ENCODE measurements around the gene SNCG.

DNA sequence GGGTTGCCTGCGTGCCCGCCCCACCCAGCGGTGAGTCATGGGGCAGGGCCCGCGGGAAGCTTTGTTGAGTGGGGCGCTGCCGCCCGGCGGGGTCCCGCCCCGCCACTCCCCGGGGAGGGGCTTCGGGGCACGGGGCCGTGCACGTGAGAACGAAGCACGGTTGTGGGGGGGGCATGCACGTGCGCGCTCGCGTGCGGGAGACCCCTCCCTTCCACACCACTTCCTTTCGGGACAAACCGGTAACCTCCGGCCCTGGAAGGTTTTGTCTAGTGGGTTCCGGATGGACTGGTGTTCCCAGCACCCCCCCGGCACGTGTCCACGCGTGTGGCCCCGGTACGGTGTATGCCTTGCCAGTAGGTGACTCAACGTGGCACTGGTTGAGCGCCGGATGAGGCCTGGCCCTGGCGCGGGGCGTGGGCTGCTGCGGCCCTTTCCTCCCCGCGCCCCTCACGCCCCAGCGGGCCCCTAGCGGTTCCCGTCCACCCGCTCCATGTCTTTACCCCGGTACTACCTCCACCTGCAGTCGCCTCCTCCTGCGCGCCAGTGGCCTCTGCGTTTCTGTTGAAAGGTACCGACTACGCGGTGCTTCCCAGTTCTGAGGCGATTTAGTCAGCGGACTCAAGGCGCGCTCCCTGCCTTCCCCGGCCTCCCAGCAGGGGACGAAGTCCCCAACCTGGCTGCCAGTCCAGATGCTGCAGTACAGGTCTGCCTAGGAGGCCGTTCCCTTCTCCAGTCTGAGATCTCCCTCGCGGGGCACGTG is 13.0 kb downstream of the SNCG start:
- TF ChIP-seq, protein P1, sequence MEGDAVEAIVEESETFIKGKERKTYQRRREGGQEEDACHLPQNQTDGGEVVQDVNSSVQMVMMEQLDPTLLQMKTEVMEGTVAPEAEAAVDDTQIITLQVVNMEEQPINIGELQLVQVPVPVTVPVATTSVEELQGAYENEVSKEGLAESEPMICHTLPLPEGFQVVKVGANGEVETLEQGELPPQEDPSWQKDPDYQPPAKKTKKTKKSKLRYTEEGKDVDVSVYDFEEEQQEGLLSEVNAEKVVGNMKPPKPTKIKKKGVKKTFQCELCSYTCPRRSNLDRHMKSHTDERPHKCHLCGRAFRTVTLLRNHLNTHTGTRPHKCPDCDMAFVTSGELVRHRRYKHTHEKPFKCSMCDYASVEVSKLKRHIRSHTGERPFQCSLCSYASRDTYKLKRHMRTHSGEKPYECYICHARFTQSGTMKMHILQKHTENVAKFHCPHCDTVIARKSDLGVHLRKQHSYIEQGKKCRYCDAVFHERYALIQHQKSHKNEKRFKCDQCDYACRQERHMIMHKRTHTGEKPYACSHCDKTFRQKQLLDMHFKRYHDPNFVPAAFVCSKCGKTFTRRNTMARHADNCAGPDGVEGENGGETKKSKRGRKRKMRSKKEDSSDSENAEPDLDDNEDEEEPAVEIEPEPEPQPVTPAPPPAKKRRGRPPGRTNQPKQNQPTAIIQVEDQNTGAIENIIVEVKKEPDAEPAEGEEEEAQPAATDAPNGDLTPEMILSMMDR (IDR thresholded peaks at IDR 0.05), result peak in 2 of 3 donors; percentile 49 to 59
- TF ChIP-seq POLR2AphosphoS5 (IDR thresholded peaks at IDR 0.05), result peak; percentile 90 to 94 (median 92)

Measured in breast epithelium (tissue), 3 donors.